ENCODE data around the gene ZNF177.

ZNF177 gene

GRCh38 chr19:9430444-9430843, 67.6 kb downstream of the ZNF177 start:
- no peak for DNase-seq

GRCh38 chr19:9431475-9431874, 68.7 kb downstream of the ZNF177 start:
- peak; percentile 17 to 55 (median 30) for DNase-seq

Measured in suppressor macrophage treated with lipopolysaccharide for 1 hour (primary cell).